K562 (cell line): ENCODE measurements around the gene SOX6. TPM values are rescaled to one million over a fixed set of nuclear protein-coding genes. Genes with fewer than 3 reads are reported as not detected.

Experiments
- JUND ChIP-seq, 2 experiments: IDR thresholded peaks; 2 replicates in 1 of 2; 3 replicates in 1 of 2; pipeline ENCODE4 v1.6.1; 2011; ENCODE audit warnings: borderline replicate concordance in 2 of 2, low read depth in 2 of 2, low read length in 2 of 2, improper control_type of control experiment in 1 of 2, missing biosample characterization in 1 of 2, missing genetic modification characterization in 1 of 2, missing genetic modification reagents in 1 of 2
- ZNF143 ChIP-seq: sonication (generic); formaldehyde crosslinking; IDR thresholded peaks from 2 replicates; pipeline ENCODE4 v1.9.0; 2022; ENCODE audit warnings: mild to moderate bottlenecking, missing genetic modification reagents
- ZNF766 ChIP-seq: fragments of 200-800 bp; sonication (Bioruptor generic); conservative IDR thresholded peaks from 2 replicates; pipeline ENCODE4 v1.6.1; 2016; ENCODE audit warnings: missing genetic modification characterization, missing compliant biosample characterization
- polyA plus RNA-seq, 8 experiments: library from polyadenylated mRNA; depleted of rRNA in 4 of 8; stranded (reverse) in 5 of 8; unstranded in 3 of 8; fragments of >200 nt; fragmentation: Nextera tagmentation in 2 of 8; fragmentation: Illumina TruSeq in 1 of 8; extraction: Ambion mirVana in 2 of 8; extraction: Trizol in 1 of 8; gene quantifications; 2 replicates each; pipeline versions ENCODE4 v1.2.1 to v1.2.3, GENCODE V29; 2011 to 2014; ENCODE audit warnings: inconsistent platforms in 1 of 8, missing spikeins in 1 of 8
- total RNA-seq, 7 experiments: library from RNA; depleted of rRNA in 6 of 7; stranded (reverse); fragments of >200 nt in 6 of 7; fragmentation: Illumina TruSeq in 2 of 7; extraction: Trizol in 2 of 7; gene quantifications; 2 replicates each; pipeline versions ENCODE4 v1.2.1 to v1.2.3, GENCODE V29; 2011 to 2021; ENCODE audit warnings: low replicate concordance in 1 of 7
- TF ChIP-seq, protein P1 (sequence below): sonication (generic); IDR thresholded peaks from 2 replicates; pipeline ENCODE4 v1.6.1; 2016
- TF ChIP-seq, protein P2 (sequence below), 2 experiments: fragments of 450-650 bp; formaldehyde crosslinking in 1 of 2; IDR thresholded peaks; 2 replicates each; pipeline versions ENCODE4 v1.4.0 to v1.6.1; 2014 to 2020; ENCODE audit warnings: mild to moderate bottlenecking in 2 of 2, borderline replicate concordance in 1 of 2, low read depth in 1 of 2
- TF ChIP-seq, protein P3 (sequence below): fragments of 450-650 bp; IDR thresholded peaks from 2 replicates; pipeline ENCODE4 v1.6.1; 2017; ENCODE audit warnings: antibody characterized with exemption, mild to moderate bottlenecking
- TF ChIP-seq, protein P4 (sequence below): fragments of 450-650 bp; IDR thresholded peaks from 2 replicates; pipeline ENCODE4 v1.6.1; 2016

SOX6 gene
- total and polyA plus RNA-seq, 9 of the 15 experiments (the other 6 are each of a cell fraction or from before 2014, with no cell fraction given), result 0.89 to 8.7 (median 5.7) TPM

DNA sequence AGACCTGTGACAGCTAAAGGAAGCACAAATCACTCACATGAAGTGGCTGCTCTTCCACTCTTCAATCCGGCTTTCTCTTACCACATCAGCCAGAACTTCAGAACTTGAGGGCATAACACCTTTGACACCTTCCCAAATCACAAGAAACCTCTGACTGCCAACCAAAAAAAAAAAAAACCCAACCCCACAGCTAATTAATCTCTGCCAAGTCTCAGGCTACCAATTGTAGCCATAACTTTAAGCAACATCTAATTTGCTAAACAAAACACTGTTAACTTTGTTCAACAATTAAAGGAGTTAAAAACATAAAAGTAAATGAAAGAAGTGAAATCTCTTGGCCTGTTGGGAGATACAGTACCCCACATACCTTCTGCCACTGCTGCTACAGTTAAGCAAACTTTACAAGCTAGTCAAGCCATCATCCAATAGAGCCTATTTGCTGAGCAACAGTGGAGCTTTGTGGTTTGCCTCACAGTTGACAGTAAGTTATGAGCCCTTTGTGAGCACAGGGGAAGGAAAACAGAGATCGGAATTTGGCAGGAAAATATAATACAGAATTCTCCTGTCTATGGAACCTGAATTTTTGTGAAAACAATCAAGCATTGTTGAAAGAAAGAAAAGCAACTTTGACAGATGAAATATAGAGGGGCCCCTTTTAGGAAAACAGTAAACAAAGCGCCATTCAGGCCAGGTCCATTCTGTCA lies at the start of gene SOX6 (continued):
- TF ChIP-seq, protein P1, sequence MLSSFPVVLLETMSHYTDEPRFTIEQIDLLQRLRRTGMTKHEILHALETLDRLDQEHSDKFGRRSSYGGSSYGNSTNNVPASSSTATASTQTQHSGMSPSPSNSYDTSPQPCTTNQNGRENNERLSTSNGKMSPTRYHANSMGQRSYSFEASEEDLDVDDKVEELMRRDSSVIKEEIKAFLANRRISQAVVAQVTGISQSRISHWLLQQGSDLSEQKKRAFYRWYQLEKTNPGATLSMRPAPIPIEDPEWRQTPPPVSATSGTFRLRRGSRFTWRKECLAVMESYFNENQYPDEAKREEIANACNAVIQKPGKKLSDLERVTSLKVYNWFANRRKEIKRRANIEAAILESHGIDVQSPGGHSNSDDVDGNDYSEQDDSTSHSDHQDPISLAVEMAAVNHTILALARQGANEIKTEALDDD, result peak; percentile 94
- TF ChIP-seq ZNF143 (CRISPR knock-in tag), result no peak
- TF ChIP-seq ZNF766 (CRISPR knock-in tag), result 0 out of 2 replicates have a peak, but pooled peaks have one; percentile 47
- TF ChIP-seq JUND (IDR thresholded peaks at IDR 0.05; ENCODE audit: borderline replicate concordance, low read depth, low read length), result no peak
- TF ChIP-seq JUND (tag; IDR thresholded peaks at IDR 0.05; ENCODE audit: borderline replicate concordance, low read depth, low read length), result peak; percentile 13; the same call in 1 of the 3 replicates
- TF ChIP-seq, protein P2, sequence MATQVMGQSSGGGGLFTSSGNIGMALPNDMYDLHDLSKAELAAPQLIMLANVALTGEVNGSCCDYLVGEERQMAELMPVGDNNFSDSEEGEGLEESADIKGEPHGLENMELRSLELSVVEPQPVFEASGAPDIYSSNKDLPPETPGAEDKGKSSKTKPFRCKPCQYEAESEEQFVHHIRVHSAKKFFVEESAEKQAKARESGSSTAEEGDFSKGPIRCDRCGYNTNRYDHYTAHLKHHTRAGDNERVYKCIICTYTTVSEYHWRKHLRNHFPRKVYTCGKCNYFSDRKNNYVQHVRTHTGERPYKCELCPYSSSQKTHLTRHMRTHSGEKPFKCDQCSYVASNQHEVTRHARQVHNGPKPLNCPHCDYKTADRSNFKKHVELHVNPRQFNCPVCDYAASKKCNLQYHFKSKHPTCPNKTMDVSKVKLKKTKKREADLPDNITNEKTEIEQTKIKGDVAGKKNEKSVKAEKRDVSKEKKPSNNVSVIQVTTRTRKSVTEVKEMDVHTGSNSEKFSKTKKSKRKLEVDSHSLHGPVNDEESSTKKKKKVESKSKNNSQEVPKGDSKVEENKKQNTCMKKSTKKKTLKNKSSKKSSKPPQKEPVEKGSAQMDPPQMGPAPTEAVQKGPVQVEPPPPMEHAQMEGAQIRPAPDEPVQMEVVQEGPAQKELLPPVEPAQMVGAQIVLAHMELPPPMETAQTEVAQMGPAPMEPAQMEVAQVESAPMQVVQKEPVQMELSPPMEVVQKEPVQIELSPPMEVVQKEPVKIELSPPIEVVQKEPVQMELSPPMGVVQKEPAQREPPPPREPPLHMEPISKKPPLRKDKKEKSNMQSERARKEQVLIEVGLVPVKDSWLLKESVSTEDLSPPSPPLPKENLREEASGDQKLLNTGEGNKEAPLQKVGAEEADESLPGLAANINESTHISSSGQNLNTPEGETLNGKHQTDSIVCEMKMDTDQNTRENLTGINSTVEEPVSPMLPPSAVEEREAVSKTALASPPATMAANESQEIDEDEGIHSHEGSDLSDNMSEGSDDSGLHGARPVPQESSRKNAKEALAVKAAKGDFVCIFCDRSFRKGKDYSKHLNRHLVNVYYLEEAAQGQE (IDR thresholded peaks at IDR 0.05; ENCODE audit: borderline replicate concordance), result peak; percentile 37; the same call in 1 of the 2 replicates
- TF ChIP-seq, protein P2 (CRISPR knock-in tag; IDR thresholded peaks at IDR 0.05; ENCODE audit: low read depth), result no peak
- TF ChIP-seq, protein P3, sequence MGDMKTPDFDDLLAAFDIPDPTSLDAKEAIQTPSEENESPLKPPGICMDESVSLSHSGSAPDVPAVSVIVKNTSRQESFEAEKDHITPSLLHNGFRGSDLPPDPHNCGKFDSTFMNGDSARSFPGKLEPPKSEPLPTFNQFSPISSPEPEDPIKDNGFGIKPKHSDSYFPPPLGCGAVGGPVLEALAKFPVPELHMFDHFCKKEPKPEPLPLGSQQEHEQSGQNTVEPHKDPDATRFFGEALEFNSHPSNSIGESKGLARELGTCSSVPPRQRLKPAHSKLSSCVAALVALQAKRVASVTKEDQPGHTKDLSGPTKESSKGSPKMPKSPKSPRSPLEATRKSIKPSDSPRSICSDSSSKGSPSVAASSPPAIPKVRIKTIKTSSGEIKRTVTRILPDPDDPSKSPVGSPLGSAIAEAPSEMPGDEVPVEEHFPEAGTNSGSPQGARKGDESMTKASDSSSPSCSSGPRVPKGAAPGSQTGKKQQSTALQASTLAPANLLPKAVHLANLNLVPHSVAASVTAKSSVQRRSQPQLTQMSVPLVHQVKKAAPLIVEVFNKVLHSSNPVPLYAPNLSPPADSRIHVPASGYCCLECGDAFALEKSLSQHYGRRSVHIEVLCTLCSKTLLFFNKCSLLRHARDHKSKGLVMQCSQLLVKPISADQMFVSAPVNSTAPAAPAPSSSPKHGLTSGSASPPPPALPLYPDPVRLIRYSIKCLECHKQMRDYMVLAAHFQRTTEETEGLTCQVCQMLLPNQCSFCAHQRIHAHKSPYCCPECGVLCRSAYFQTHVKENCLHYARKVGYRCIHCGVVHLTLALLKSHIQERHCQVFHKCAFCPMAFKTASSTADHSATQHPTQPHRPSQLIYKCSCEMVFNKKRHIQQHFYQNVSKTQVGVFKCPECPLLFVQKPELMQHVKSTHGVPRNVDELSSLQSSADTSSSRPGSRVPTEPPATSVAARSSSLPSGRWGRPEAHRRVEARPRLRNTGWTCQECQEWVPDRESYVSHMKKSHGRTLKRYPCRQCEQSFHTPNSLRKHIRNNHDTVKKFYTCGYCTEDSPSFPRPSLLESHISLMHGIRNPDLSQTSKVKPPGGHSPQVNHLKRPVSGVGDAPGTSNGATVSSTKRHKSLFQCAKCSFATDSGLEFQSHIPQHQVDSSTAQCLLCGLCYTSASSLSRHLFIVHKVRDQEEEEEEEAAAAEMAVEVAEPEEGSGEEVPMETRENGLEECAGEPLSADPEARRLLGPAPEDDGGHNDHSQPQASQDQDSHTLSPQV, result 0 out of 2 replicates have a peak, but pooled peaks have one; percentile 33
- TF ChIP-seq, protein P4, sequence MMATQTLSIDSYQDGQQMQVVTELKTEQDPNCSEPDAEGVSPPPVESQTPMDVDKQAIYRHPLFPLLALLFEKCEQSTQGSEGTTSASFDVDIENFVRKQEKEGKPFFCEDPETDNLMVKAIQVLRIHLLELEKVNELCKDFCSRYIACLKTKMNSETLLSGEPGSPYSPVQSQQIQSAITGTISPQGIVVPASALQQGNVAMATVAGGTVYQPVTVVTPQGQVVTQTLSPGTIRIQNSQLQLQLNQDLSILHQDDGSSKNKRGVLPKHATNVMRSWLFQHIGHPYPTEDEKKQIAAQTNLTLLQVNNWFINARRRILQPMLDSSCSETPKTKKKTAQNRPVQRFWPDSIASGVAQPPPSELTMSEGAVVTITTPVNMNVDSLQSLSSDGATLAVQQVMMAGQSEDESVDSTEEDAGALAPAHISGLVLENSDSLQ, result peak; percentile 66
